PFSK-1 (cell line): ENCODE results near the gene ZNF296.

Experiments used
- POLR2AphosphoS5 ChIP-seq: IDR thresholded peaks from 2 replicates; pipeline ENCODE4 v1.6.1; 2012; ENCODE audit warnings: low read depth, mild to moderate bottlenecking, control low read depth, low read length, moderate library complexity
- REST ChIP-seq, 2 experiments: IDR thresholded peaks; 2 replicates each; pipeline versions ENCODE4 v1.6.1 to v1.8.0; 2011 to 2012; ENCODE audit warnings: low read depth in 2 of 2, low read length in 2 of 2, control low read depth in 1 of 2, inconsistent platforms in 1 of 2, mild to moderate bottlenecking in 1 of 2, moderate library complexity in 1 of 2; ENCODE audit not compliant: insufficient read depth in 1 of 2
- TAF1 ChIP-seq: IDR thresholded peaks from 2 replicates; pipeline ENCODE4 v1.6.1; 2012; ENCODE audit warnings: low read length, control low read depth, borderline replicate concordance; ENCODE audit not compliant: insufficient read depth

GRCh38 chr19:45079911-45080370 is 3.7 kb upstream of the ZNF296 start:
- TF ChIP-seq POLR2AphosphoS5 = no peak
- TF ChIP-seq TAF1 = no peak
- no peak for TF ChIP-seq REST (IDR thresholded peaks at IDR 0.05; ENCODE audit: insufficient read depth in 1 of 2, low read depth in 2 of 2, low read length in 2 of 2)
